ENCODE results near the gene HPD.

DNA sequence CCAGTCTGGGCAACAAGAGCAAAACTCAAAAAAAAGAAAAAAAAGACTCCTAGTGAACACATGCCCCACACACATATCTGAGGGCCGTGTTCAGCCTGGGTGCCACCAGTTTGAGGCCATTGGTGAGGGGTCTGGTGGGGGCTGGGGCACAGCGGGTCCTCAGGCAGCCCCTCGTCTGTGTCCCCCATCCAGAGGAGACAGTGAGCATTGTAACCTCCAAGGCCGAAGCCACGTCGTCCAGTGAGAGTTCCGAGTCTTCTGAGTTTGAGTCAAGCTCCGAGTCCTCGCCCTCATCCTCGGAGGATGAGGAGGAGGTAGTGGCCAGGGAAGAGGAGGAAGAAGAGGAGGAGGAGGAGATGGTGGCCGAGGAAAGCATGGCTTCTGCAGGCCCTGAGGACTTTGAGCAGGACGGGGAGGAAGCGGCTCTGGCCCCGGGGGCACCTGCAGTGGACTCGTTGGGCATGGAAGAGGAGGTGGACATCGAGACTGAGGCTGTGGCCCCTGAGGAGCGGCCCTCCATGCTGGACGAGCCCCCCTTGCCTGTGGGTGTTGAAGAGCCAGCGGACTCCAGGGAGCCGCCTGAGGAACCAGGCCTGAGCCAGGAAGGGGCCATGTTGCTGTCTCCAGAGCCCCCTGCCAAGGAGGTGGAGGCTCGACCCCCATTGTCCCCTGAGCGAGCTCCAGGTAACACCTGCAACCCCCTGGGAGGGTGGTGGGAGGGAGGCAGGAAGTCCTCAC, 39.3 kb downstream of the HPD start:
- TF ChIP-seq, protein P1, sequence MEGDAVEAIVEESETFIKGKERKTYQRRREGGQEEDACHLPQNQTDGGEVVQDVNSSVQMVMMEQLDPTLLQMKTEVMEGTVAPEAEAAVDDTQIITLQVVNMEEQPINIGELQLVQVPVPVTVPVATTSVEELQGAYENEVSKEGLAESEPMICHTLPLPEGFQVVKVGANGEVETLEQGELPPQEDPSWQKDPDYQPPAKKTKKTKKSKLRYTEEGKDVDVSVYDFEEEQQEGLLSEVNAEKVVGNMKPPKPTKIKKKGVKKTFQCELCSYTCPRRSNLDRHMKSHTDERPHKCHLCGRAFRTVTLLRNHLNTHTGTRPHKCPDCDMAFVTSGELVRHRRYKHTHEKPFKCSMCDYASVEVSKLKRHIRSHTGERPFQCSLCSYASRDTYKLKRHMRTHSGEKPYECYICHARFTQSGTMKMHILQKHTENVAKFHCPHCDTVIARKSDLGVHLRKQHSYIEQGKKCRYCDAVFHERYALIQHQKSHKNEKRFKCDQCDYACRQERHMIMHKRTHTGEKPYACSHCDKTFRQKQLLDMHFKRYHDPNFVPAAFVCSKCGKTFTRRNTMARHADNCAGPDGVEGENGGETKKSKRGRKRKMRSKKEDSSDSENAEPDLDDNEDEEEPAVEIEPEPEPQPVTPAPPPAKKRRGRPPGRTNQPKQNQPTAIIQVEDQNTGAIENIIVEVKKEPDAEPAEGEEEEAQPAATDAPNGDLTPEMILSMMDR (conservative IDR thresholded peaks at IDR 0.05 in 1 of 2, IDR thresholded peaks at IDR 0.05 in 1 of 2; ENCODE audit: low read depth in 1 of 2, low read length in 2 of 2) = no peak
- TF ChIP-seq EZH2 (IDR thresholded peaks at IDR 0.05; ENCODE audit: low read length, missing control alignments) = no peak

All from fibroblast of lung (primary cell).